Naive thymus-derived CD8-positive, alpha-beta T cell (primary cell): ENCODE results near the gene MAD2L1BP. TPM values are rescaled to one million over a fixed set of nuclear protein-coding genes. Genes with fewer than 3 reads are reported as not detected.
A peak's percentile ranks its signal among the peaks of the same experiment; 100 is the strongest.

Experiments used
- ATAC-seq, 2 donors: fragments of 150-1000 bp; cut with Tn5 transposase in 1 of 2; sonication (Bioruptor Pico), chemical (Tn5 transposase) in 1 of 2; 1 replicate in 1 of 2; 2 replicates in 1 of 2; pipeline ENCODE4 v1.10.0; 2021; ENCODE audit warnings: mild to moderate bottlenecking in 2 of 2, moderate library complexity in 2 of 2
- POLR2A ChIA-PET: fragments of 350-600 bp; sonication (Branson Sonifier 250); formaldehyde crosslinking; loops from one replicate; lab custom pipeline; 2021; ENCODE audit warnings: antibody characterized with exemption; lab: Charles Lee
- DNase-seq, 10 donors: peaks; one replicate each; pipeline versions ENCODE4 v3.0.0 to v3.0.0-alpha.2; 2020 to 2022
- H3K27ac Mint-ChIP-seq, 10 donors: one replicate each; pipeline ENCODE4 v1.8.0; 2020 to 2022; ENCODE audit warnings: mild to moderate bottlenecking in 10 of 10, mixed read lengths in 10 of 10, moderate library complexity in 4 of 10, inconsistent platforms in 1 of 10
- H3K27me3 Mint-ChIP-seq, 5 donors: one replicate each; pipeline ENCODE4 v1.8.0; 2021 to 2022; ENCODE audit warnings: mixed read lengths in 5 of 5
- H3K36me3 Mint-ChIP-seq, 3 donors: one replicate each; pipeline ENCODE4 v1.8.0; 2020 to 2022; ENCODE audit warnings: mixed read lengths in 3 of 3, mild to moderate bottlenecking in 2 of 3, inconsistent platforms in 1 of 3
- H3K4me1 Mint-ChIP-seq, 4 donors: one replicate each; pipeline ENCODE4 v1.8.0; 2021 to 2022; ENCODE audit warnings: mixed read lengths in 4 of 4
- H3K4me3 Mint-ChIP-seq, 10 donors: one replicate each; pipeline ENCODE4 v1.8.0; 2020 to 2022; ENCODE audit warnings: mild to moderate bottlenecking in 10 of 10, mixed read lengths in 10 of 10, moderate library complexity in 6 of 10, inconsistent platforms in 1 of 10
- H3K9me3 Mint-ChIP-seq, 9 donors: one replicate each; pipeline ENCODE4 v1.8.0; 2020 to 2022; ENCODE audit warnings: mixed read lengths in 9 of 9, mild to moderate bottlenecking in 3 of 9, inconsistent platforms in 1 of 9, moderate library complexity in 1 of 9
- polyA plus RNA-seq, 3 donors: library from polyadenylated mRNA; unstranded; fragments of 300-500 nt; fragmentation: Illumina TruSeq; gene quantifications; one replicate each; pipeline ENCODE4 v1.2.3, GENCODE V29; 2021
- total RNA-seq, 8 experiments: library from RNA in 2 of 8; stranded (reverse) in 2 of 8; gene quantifications; one replicate each; pipeline ENCODE4 v1.2.3 and lab custom pipeline; 2021 to 2026

MAD2L1BP gene
- total and polyA plus RNA-seq, 5 experiments from 2014 or later: 12.5 to 32.9 (median 19.6) TPM

- peaks cover 3 to 22% (median 15%) of the 10 kb centered on the region in 4 donors for H3K4me1 Mint-ChIP-seq
- H3K27ac Mint-ChIP-seq: peak overlapping the region in 9 of 10 donors; percentile 22 to 81 (median 47)
- no peak for DNase-seq
- no peaks in the 10 kb centered on the region for H3K9me3 Mint-ChIP-seq
- POLR2A ChIA-PET: interaction anchor here (0.6 kb wide), 1 partner anchor 55 kb away, joined by 3 read pairs; no protein-coding TSS in a partner anchor
- no peak overlapping the region for H3K4me3 Mint-ChIP-seq
- no peak for ATAC-seq
- H3K27me3 Mint-ChIP-seq: no peaks in the 10 kb centered on the region
- H3K36me3 Mint-ChIP-seq: peaks cover 0 to 31% (median 3%) of the 10 kb centered on the region in 3 donors
These were observed 33.6 kb downstream of the MAD2L1BP start for GRCh38 chr6:43669050-43669921.

DNA sequence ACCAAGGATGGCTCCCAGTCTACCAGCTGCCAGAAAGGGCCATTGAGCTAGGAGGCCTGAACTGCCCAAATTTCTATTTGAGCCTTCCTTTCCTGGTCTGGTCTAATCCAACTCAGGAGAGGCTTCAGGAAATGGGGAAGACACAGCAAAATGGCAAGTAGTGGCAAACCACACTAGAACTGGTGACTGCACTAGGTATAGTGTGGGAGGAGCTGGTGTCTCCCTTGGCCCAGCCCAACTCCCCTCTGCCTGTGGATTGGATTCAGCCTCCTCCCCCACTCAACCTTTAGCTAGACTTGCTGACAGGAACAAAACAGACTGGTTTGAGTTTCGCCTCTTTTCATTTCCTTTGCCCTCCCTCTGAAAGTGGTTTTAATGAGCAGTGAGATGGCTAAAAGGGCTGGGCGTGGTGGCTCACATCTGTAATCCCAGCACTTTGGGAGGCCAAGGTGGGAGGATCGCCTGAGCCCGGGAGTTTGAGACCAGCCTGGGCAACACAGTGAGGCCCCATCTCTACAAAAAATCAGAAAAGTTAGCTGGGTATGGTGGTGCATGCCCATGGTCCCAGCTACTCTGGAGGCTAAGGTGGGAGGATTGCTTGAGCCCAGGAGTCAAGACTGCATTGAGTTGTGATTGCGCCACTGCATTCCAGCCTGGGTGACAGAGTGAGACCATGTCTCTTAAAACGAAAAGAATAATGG, 34.4 kb downstream of the MAD2L1BP start:
- no peak overlapping the region for H3K4me3 Mint-ChIP-seq
- peak overlapping the region in 5 of 10 donors; percentile 19 to 61 (median 40) for H3K27ac Mint-ChIP-seq
- POLR2A ChIA-PET: interaction anchor here (1.1 kb wide), 1 partner anchor 12 kb away, joined by 3 read pairs; no protein-coding TSS in a partner anchor
- DNase-seq: no peak
- ATAC-seq: no peak
- H3K9me3 Mint-ChIP-seq: no peaks in the 10 kb centered on the region
- H3K27me3 Mint-ChIP-seq: no peaks in the 10 kb centered on the region
- H3K36me3 Mint-ChIP-seq: peaks cover 0 to 39% (median 8%) of the 10 kb centered on the region in 3 donors
- peaks cover 3 to 22% (median 15%) of the 10 kb centered on the region in 4 donors for H3K4me1 Mint-ChIP-seq

GRCh38 chr6:43670623-43670986, 35.0 kb downstream of the MAD2L1BP start:
- Mint-ChIP-seq H3K36me3 (peaks cover 0 to 44% (median 8%) of the 10 kb centered on the region in 3 donors), H3K27ac (peak overlapping the region in 4 of 10 donors; percentile 13 to 61 (median 34)), H3K4me3 (no peak overlapping the region), H3K9me3 (no peaks in the 10 kb centered on the region), H3K27me3 (no peaks in the 10 kb centered on the region), H3K4me1 (peaks cover 3 to 22% (median 15%) of the 10 kb centered on the region in 4 donors)
- POLR2A ChIA-PET: interaction anchor here (1.1 to 1.2 kb wide), 2 partner anchors 11 to 63 kb away, joined by 3 read pairs; no protein-coding TSS in a partner anchor
- DNase-seq: no peak
- ATAC-seq: no peak

- peaks cover 0 to 50% (median 8%) of the 10 kb centered on the region in 3 donors for H3K36me3 Mint-ChIP-seq
- H3K9me3 Mint-ChIP-seq: no peaks in the 10 kb centered on the region
- POLR2A ChIA-PET: interaction anchor here (1.1 to 1.2 kb wide), 2 partner anchors 10 to 63 kb away, joined by 3 read pairs; no protein-coding TSS in a partner anchor
- no peaks in the 10 kb centered on the region for H3K27me3 Mint-ChIP-seq
- H3K27ac Mint-ChIP-seq: peak overlapping the region in 2 of 10 donors; percentile 13 to 76
- ATAC-seq (no peak), DNase-seq (no peak)
- no peak overlapping the region for H3K4me3 Mint-ChIP-seq
- H3K4me1 Mint-ChIP-seq: peaks cover 3 to 22% (median 15%) of the 10 kb centered on the region in 4 donors
These were observed 35.6 kb downstream of the MAD2L1BP start for GRCh38 chr6:43671011-43671800.

DNA sequence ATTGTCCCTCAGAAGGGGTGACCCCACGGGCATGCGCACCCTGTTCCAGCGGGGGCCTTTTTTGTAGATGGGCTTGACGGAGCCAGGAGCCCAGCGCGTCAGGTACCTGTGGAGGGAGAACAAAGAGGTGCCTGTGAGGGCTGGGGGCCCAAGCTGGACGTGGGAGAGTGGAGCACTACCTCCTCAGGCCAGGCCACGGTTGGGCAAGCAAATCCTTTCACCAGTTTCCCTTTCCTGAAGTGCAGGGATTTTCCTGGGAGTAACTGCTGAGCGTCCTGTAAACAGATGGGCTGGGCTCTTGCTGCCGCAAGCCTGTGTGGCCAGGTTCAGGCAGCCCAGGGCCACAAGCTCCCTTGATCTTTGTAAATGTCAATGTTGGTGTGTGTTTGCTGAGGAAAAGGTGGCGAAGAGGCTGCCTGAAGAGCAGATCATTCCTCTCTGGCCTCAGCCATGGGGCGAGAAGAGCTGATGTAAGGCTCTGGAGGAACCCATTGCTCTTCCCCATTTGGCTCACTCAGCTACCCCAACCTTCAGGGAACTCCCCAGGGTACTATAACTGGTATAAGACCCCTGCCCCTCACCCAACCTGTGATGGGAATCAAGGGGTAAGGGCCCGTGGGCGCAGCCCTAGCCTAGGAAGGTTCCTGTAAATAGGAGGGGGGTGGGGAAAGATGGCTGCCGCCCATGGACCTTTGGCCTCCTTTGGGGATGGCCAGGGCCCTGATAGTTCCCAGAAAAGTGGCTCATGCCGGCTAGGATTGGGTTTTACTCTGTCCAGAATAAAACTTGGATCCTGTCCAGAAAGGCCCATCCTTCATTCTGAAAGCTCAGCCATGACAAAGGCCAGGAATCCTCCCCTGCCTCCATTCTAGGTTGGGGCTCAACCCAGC, 36.4 kb downstream of the MAD2L1BP start:
- no peaks in the 10 kb centered on the region for H3K9me3 Mint-ChIP-seq
- H3K27me3 Mint-ChIP-seq: no peaks in the 10 kb centered on the region
- POLR2A ChIA-PET: interaction anchor here (1.2 to 1.6 kb wide), 2 partner anchors 16 to 64 kb away, joined by 3 to 4 read pairs; partner anchors contain the start of gene MRPS18A
- ATAC-seq (no peak), DNase-seq (no peak)
- peaks cover 0 to 56% (median 8%) of the 10 kb centered on the region in 3 donors for H3K36me3 Mint-ChIP-seq
- peaks cover 3 to 18% (median 13%) of the 10 kb centered on the region in 4 donors for H3K4me1 Mint-ChIP-seq
- H3K27ac Mint-ChIP-seq: peak overlapping the region in 2 of 10 donors; percentile 56 to 76
- no peak overlapping the region for H3K4me3 Mint-ChIP-seq

- POLR2A ChIA-PET: interaction anchor here (0.7 to 1.6 kb wide), 2 partner anchors 14 to 1831 kb away, joined by 4 to 5 read pairs; partner anchors contain the start of gene MRPS18A
- Mint-ChIP-seq H3K4me1 (peaks cover 0 to 4% (median 0%) of the 10 kb centered on the region in 4 donors), H3K36me3 (peaks cover 0 to 67% (median 10%) of the 10 kb centered on the region in 3 donors), H3K9me3 (no peaks in the 10 kb centered on the region), H3K27me3 (no peaks in the 10 kb centered on the region), H3K27ac (no peak overlapping the region), H3K4me3 (no peak overlapping the region)
- no peak for DNase-seq
- no peak for ATAC-seq
These were observed 37.9 kb downstream of the MAD2L1BP start for GRCh38 chr6:43673444-43674084.

DNA sequence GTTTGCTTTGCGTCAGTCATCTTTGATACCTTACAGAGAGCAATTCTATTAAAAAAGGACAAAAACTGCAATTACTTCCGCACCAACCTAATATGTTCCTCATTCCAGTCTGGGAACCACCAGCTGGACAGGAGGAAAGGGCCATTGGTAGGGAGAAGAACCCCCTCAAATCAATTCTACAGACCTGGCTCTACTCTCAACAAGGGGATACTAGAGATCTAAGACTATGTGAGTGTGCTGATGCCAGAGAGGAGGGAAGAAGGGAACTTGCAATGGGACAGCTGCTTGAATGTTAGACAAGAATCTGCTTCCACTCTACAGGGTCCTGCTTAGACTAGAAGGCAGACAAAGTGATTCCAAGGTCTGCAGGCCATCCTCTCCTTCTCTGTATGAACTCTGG, 38.7 kb downstream of the MAD2L1BP start:
- Mint-ChIP-seq H3K4me1 (no peaks in the 10 kb centered on the region), H3K27ac (peak overlapping the region in 4 of 10 donors; percentile 4 to 80 (median 70)), H3K36me3 (peaks cover 0 to 69% (median 10%) of the 10 kb centered on the region in 3 donors), H3K4me3 (no peak overlapping the region), H3K27me3 (no peaks in the 10 kb centered on the region), H3K9me3 (no peaks in the 10 kb centered on the region)
- ATAC-seq: no peak
- no peak for DNase-seq
- POLR2A ChIA-PET: no interaction called here

GRCh38 chr6:43674921-43675320, 39.3 kb downstream of the MAD2L1BP start:
- no peaks in the 10 kb centered on the region for H3K4me1 Mint-ChIP-seq
- H3K27ac Mint-ChIP-seq: peak overlapping the region in 2 of 10 donors; percentile 4 to 74
- no peaks in the 10 kb centered on the region for H3K9me3 Mint-ChIP-seq
- H3K4me3 Mint-ChIP-seq: no peak overlapping the region
- POLR2A ChIA-PET: interaction anchor here (0.5 kb wide), 1 partner anchor 43 kb away, joined by 5 read pairs; no protein-coding TSS in a partner anchor
- H3K36me3 Mint-ChIP-seq: peaks cover 0 to 75% (median 10%) of the 10 kb centered on the region in 3 donors
- DNase-seq (no peak), ATAC-seq (no peak)
- no peaks in the 10 kb centered on the region for H3K27me3 Mint-ChIP-seq

DNA sequence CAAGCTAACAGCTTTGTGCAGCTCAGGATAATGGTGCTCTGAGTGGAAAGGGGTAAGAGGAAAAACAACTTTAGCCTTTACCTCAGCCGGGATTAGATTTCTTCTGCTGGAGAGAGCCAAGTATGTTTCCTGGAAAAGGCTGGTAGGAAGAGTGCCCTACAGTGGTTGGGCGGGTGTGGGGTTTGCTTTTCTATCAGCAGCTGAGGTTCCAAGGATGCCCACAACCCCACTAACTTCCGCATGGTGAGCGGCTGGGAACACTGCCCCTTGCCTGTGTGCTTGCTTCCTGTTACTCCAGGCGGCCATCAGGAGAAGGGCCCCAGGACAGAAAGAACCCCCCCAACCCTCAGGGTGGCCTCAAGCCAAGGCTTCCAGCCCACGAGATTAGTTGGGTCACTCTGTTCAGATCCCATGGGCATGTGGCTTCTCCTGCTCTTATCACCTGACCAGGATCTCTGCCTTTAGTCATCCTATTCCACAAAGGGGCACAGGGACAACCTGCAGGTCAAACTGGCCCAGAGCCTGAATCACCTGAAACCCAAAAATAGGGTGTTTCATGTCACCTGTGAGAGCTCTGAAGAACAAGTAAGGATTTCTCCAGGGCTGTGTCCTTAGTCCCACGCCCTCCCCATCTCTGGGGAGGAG, 41.4 kb downstream of the MAD2L1BP start:
- POLR2A ChIA-PET: no interaction called here
- peak overlapping the region in 1 of 10 donors; percentile 24 for H3K27ac Mint-ChIP-seq

GRCh38 chr6:43677759-43678158, 42.1 kb downstream of the MAD2L1BP start:
- POLR2A ChIA-PET: no interaction called here
- no peak overlapping the region for H3K4me3 Mint-ChIP-seq
- ATAC-seq (no peak), DNase-seq (no peak)
- H3K36me3 Mint-ChIP-seq: peaks cover 0 to 79% (median 11%) of the 10 kb centered on the region in 3 donors
- no peaks in the 10 kb centered on the region for H3K9me3 Mint-ChIP-seq
- H3K27ac Mint-ChIP-seq: no peak overlapping the region
- H3K4me1 Mint-ChIP-seq: peaks cover 4 to 14% (median 5%) of the 10 kb centered on the region in 4 donors
- H3K27me3 Mint-ChIP-seq: no peaks in the 10 kb centered on the region

More for the DNA sequence above, 41.4 kb downstream of the MAD2L1BP start:
- Mint-ChIP-seq H3K4me1 (peaks cover 0 to 9% (median 1%) of the 10 kb centered on the region in 4 donors), H3K9me3 (no peaks in the 10 kb centered on the region), H3K27me3 (no peaks in the 10 kb centered on the region), H3K36me3 (peaks cover 0 to 77% (median 11%) of the 10 kb centered on the region in 3 donors), H3K4me3 (no peak overlapping the region)
- no peak for DNase-seq
- no peak for ATAC-seq
